ENCODE results near the gene TAF3.

Gene TAF3

GRCh38 chr10:7856678-7857077 lies 38.4 kb downstream of the TAF3 start:
- H3K4me1 ChIP-seq (ENCODE audit: control insufficient read depth in 2 of 2, insufficient read depth in 1 of 2, low read depth in 1 of 2, low read length in 2 of 2) = peaks cover 4 to 8% of the 10 kb centered on the region in 2 donors
- no peak overlapping the region for H3K14ac ChIP-seq (ENCODE audit: low read length)
- H3K27me3 ChIP-seq (ENCODE audit: control insufficient read depth in 3 of 3, insufficient read depth in 3 of 3, low read depth in 1 of 3, low read length in 3 of 3) = no peaks in the 10 kb centered on the region
- no peak overlapping the region for H2BK5ac ChIP-seq (ENCODE audit: low read length)
- H4K91ac ChIP-seq (ENCODE audit: low read depth, low read length, poor library complexity) = no peak overlapping the region
- no peak overlapping the region for H3K9ac ChIP-seq (ENCODE audit: low read depth, low read length, poor library complexity)
- no peak overlapping the region for H2BK15ac ChIP-seq (ENCODE audit: low read length)
- no peak overlapping the region for H2AFZ ChIP-seq (ENCODE audit: low read length)
- no peaks in the 10 kb centered on the region for H3K36me3 ChIP-seq (replicated peaks in 1 of 2; ENCODE audit: control insufficient read depth in 2 of 2, insufficient read depth in 2 of 2, low read length in 2 of 2)
- H3K18ac ChIP-seq (ENCODE audit: low read length) = no peak overlapping the region
- H3K9me3 ChIP-seq (replicated peaks in 1 of 2; ENCODE audit: control insufficient read depth in 2 of 2, insufficient read depth in 1 of 2, low read depth in 1 of 2, low read length in 2 of 2) = peaks cover 2 to 5% of the 10 kb centered on the region in 2 donors
- H4K8ac ChIP-seq (ENCODE audit: low read depth, low read length) = no peak overlapping the region
- H3K4ac ChIP-seq (ENCODE audit: low read length) = no peak overlapping the region
- no peak overlapping the region for H3K27ac ChIP-seq (replicated peaks; ENCODE audit: low read length)
- no peak overlapping the region for H2BK12ac ChIP-seq (ENCODE audit: low read length)
- no peak overlapping the region for H3K4me2 ChIP-seq (ENCODE audit: insufficient read depth, low read length, poor library complexity, severe bottlenecking)
- H3K4me3 ChIP-seq (ENCODE audit: low read length in 2 of 2) = no peak overlapping the region
- no CpG with 5 or more reads among the region's 4 CpGs for WGBS, 2 donors (ENCODE audit: extremely low coverage in 2 of 2, insufficient read length in 2 of 2, insufficient replicate concordance in 1 of 2)
- no peak overlapping the region for H2AK5ac ChIP-seq (ENCODE audit: low read depth, low read length)
- DNase-seq (ENCODE audit: low spot score) = no peak
- no peak overlapping the region for H3K23ac ChIP-seq (ENCODE audit: low read depth, low read length, poor library complexity)
- no peak overlapping the region for H2BK120ac ChIP-seq (ENCODE audit: low read depth, low read length)
- no peaks in the 10 kb centered on the region for H3K79me1 ChIP-seq (ENCODE audit: low read depth, low read length)

DNA sequence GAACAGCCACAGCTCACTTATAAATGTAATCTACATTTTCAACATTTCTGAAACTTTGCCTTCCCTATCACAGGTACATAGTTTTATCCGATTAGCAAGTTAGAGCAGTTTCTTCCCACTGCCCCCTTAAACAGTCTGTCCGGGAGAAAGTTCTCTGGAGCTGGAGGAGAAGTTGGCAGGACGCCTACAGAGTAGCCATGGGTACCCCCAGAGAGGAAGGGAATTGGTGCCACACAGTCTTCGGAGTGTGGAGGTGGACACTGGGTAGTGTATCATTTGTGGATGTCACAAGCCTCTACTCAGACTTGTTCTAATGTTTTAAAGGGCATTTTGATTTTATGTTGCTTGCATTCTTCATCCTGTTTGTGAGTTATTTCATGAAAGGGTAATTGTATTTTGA lies 39.0 kb downstream of the TAF3 start:
- Histone ChIP-seq H3K79me1 (ENCODE audit: low read depth, low read length) (no peaks in the 10 kb centered on the region), H3K23ac (ENCODE audit: low read depth, low read length, poor library complexity) (no peak overlapping the region), H2AK5ac (ENCODE audit: low read depth, low read length) (no peak overlapping the region), H3K4ac (ENCODE audit: low read length) (no peak overlapping the region), H2AFZ (ENCODE audit: low read length) (no peak overlapping the region), H2BK120ac (ENCODE audit: low read depth, low read length) (no peak overlapping the region), H3K36me3 (replicated peaks in 1 of 2; ENCODE audit: control insufficient read depth in 2 of 2, insufficient read depth in 2 of 2, low read length in 2 of 2) (no peaks in the 10 kb centered on the region), H2BK12ac (ENCODE audit: low read length) (no peak overlapping the region), H4K8ac (ENCODE audit: low read depth, low read length) (no peak overlapping the region), H4K91ac (ENCODE audit: low read depth, low read length, poor library complexity) (no peak overlapping the region), H3K4me1 (ENCODE audit: control insufficient read depth in 2 of 2, insufficient read depth in 1 of 2, low read depth in 1 of 2, low read length in 2 of 2) (peaks cover 4 to 8% of the 10 kb centered on the region in 2 donors), H3K9me3 (replicated peaks in 1 of 2; ENCODE audit: control insufficient read depth in 2 of 2, insufficient read depth in 1 of 2, low read depth in 1 of 2, low read length in 2 of 2) (peaks cover 2 to 11% of the 10 kb centered on the region in 2 donors), H3K27ac (replicated peaks; ENCODE audit: low read length) (no peak overlapping the region), H2BK5ac (ENCODE audit: low read length) (no peak overlapping the region), H3K18ac (ENCODE audit: low read length) (no peak overlapping the region), H3K9ac (ENCODE audit: low read depth, low read length, poor library complexity) (no peak overlapping the region), H3K4me3 (ENCODE audit: low read length in 2 of 2) (no peak overlapping the region), H2BK15ac (ENCODE audit: low read length) (no peak overlapping the region), H3K14ac (ENCODE audit: low read length) (no peak overlapping the region), H3K4me2 (ENCODE audit: insufficient read depth, low read length, poor library complexity, severe bottlenecking) (no peak overlapping the region), H3K27me3 (ENCODE audit: control insufficient read depth in 3 of 3, insufficient read depth in 3 of 3, low read depth in 1 of 3, low read length in 3 of 3) (no peaks in the 10 kb centered on the region)
- no peak for DNase-seq (ENCODE audit: low spot score)
- WGBS, 2 donors (ENCODE audit: extremely low coverage in 2 of 2, insufficient read length in 2 of 2, insufficient replicate concordance in 1 of 2) = no CpG with 5 or more reads among the region's 4 CpGs

DNA sequence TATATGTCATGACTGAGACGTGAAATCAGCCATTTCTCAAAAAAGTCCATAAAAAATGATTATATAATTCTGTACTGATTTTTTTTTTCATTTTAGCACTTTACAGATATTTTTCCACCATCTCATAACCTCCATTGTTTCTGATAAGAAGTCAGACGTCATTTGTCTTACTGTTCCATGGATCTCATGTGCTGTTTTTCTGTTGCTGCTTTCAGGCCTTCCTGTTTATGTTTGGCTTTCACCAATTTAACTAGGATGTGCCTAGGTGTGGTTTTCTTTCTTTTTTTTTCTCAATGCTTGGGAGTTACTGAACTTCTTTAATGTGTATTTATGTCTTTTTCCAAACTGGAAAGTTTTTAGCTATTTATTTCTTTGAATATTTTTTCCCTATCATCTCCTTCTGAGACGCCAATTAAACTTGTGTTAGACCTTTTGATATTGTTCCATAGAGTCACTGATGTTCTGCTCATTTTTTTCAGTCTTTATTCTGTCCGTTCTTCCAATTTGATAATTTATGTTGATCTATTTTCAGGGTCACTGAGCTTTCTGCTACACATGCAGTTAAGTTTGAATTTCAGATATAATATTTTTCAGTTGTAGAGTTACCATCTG lies 43.3 kb downstream of the TAF3 start:
- Histone ChIP-seq H3K9me3 (replicated peaks in 1 of 2; ENCODE audit: control insufficient read depth in 2 of 2, insufficient read depth in 1 of 2, low read depth in 1 of 2, low read length in 2 of 2) (peaks cover 4 to 21% of the 10 kb centered on the region in 2 donors), H3K27me3 (ENCODE audit: control insufficient read depth in 3 of 3, insufficient read depth in 3 of 3, low read depth in 1 of 3, low read length in 3 of 3) (no peaks in the 10 kb centered on the region), H2AK5ac (ENCODE audit: low read depth, low read length) (no peak overlapping the region), H3K9ac (ENCODE audit: low read depth, low read length, poor library complexity) (no peak overlapping the region), H3K36me3 (replicated peaks in 1 of 2; ENCODE audit: control insufficient read depth in 2 of 2, insufficient read depth in 2 of 2, low read length in 2 of 2) (no peaks in the 10 kb centered on the region), H3K4me3 (ENCODE audit: low read length in 2 of 2) (no peak overlapping the region), H3K27ac (replicated peaks; ENCODE audit: low read length) (no peak overlapping the region), H2BK120ac (ENCODE audit: low read depth, low read length) (no peak overlapping the region), H3K4me1 (ENCODE audit: control insufficient read depth in 2 of 2, insufficient read depth in 1 of 2, low read depth in 1 of 2, low read length in 2 of 2) (no peaks in the 10 kb centered on the region), H3K23ac (ENCODE audit: low read depth, low read length, poor library complexity) (no peak overlapping the region), H3K4me2 (ENCODE audit: insufficient read depth, low read length, poor library complexity, severe bottlenecking) (no peak overlapping the region), H3K18ac (ENCODE audit: low read length) (no peak overlapping the region), H3K79me1 (ENCODE audit: low read depth, low read length) (peaks cover 2% of the 10 kb centered on the region), H3K4ac (ENCODE audit: low read length) (no peak overlapping the region), H2BK15ac (ENCODE audit: low read length) (no peak overlapping the region), H2BK12ac (ENCODE audit: low read length) (no peak overlapping the region), H2BK5ac (ENCODE audit: low read length) (no peak overlapping the region), H4K8ac (ENCODE audit: low read depth, low read length) (no peak overlapping the region), H2AFZ (ENCODE audit: low read length) (no peak overlapping the region), H4K91ac (ENCODE audit: low read depth, low read length, poor library complexity) (no peak overlapping the region), H3K14ac (ENCODE audit: low read length) (no peak overlapping the region)
- DNase-seq (ENCODE audit: low spot score) = no peak
- WGBS, 2 donors (ENCODE audit: extremely low coverage in 2 of 2, insufficient read length in 2 of 2, insufficient replicate concordance in 1 of 2) = no CpG with 5 or more reads among the region's 4 CpGs

DNA sequence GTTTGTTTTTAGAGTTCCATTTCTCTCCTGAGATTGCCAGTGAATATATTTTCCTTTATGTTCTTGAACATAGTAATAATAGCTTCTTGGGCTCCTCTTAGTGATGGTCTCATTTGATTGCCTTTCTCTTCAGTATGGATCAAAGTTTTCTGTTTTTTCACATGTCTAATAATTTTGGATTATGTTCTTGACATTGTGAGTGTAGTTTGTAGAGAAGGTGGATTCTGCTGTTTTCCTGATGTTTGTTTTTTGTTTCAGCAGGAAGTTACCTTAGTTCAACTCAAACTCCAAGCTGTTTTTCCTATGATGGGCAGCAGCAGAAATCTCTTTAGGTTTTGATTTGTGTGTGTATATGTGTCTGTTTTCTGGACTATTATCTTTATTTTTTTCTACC lies 43.8 kb downstream of the TAF3 start:
- Histone ChIP-seq H3K4me3 (ENCODE audit: low read length in 2 of 2) (no peak overlapping the region), H2AK5ac (ENCODE audit: low read depth, low read length) (no peak overlapping the region), H3K9ac (ENCODE audit: low read depth, low read length, poor library complexity) (no peak overlapping the region), H3K14ac (ENCODE audit: low read length) (no peak overlapping the region), H2BK12ac (ENCODE audit: low read length) (no peak overlapping the region), H3K36me3 (replicated peaks in 1 of 2; ENCODE audit: control insufficient read depth in 2 of 2, insufficient read depth in 2 of 2, low read length in 2 of 2) (no peaks in the 10 kb centered on the region), H3K27me3 (ENCODE audit: control insufficient read depth in 3 of 3, insufficient read depth in 3 of 3, low read depth in 1 of 3, low read length in 3 of 3) (no peaks in the 10 kb centered on the region), H3K9me3 (replicated peaks in 1 of 2; ENCODE audit: control insufficient read depth in 2 of 2, insufficient read depth in 1 of 2, low read depth in 1 of 2, low read length in 2 of 2) (peaks cover 4 to 21% of the 10 kb centered on the region in 2 donors), H2BK120ac (ENCODE audit: low read depth, low read length) (no peak overlapping the region), H3K4me1 (ENCODE audit: control insufficient read depth in 2 of 2, insufficient read depth in 1 of 2, low read depth in 1 of 2, low read length in 2 of 2) (no peaks in the 10 kb centered on the region), H2AFZ (ENCODE audit: low read length) (no peak overlapping the region), H3K23ac (ENCODE audit: low read depth, low read length, poor library complexity) (no peak overlapping the region), H3K18ac (ENCODE audit: low read length) (no peak overlapping the region), H2BK15ac (ENCODE audit: low read length) (no peak overlapping the region), H3K4ac (ENCODE audit: low read length) (no peak overlapping the region), H3K79me1 (ENCODE audit: low read depth, low read length) (peaks cover 2% of the 10 kb centered on the region), H4K8ac (ENCODE audit: low read depth, low read length) (no peak overlapping the region), H4K91ac (ENCODE audit: low read depth, low read length, poor library complexity) (no peak overlapping the region), H3K27ac (replicated peaks; ENCODE audit: low read length) (no peak overlapping the region), H3K4me2 (ENCODE audit: insufficient read depth, low read length, poor library complexity, severe bottlenecking) (no peak overlapping the region), H2BK5ac (ENCODE audit: low read length) (no peak overlapping the region)
- DNase-seq (ENCODE audit: low spot score) = no peak

All from neuronal stem cell (in vitro differentiated cells).